Fibroblast of mammary gland (primary cell): ENCODE results near the gene ADGRB2.
A peak's percentile ranks its signal among the peaks of the same experiment; 100 is the strongest.
"Not testable (repeated sequence)": the region's sequence is repeated elsewhere in the genome, so short reads cannot be mapped to it uniquely, and the experiment has no call there.

Source experiments
- DNase-seq: peaks from one replicate; pipeline ENCODE4 v3.0.0-alpha.2; 2010; ENCODE audit warnings: low read depth
- H3K4me3 ChIP-seq: 2 replicates; pipeline ENCODE4 v1.5.1; 2011; ENCODE audit warnings: low read depth, mild to moderate bottlenecking, low read length, moderate library complexity; ENCODE audit not compliant: control insufficient read depth
- CTCF ChIP-seq: conservative IDR thresholded peaks from 2 replicates; pipeline ENCODE4 v1.5.1; 2011; ENCODE audit warnings: low read depth, low read length, inconsistent platforms; ENCODE audit not compliant: control insufficient read depth, insufficient read depth

ADGRB2 gene

GRCh38 chr1:31708324-31708723 lies 55.8 kb downstream of the ADGRB2 start:
- no peak overlapping the region for H3K4me3 ChIP-seq
- TF ChIP-seq CTCF, result no peak
- DNase-seq, result no peak

GRCh38 chr1:31707711-31708110 lies 56.4 kb downstream of the ADGRB2 start:
- H3K4me3 ChIP-seq, result no peak overlapping the region
- peak; percentile 87 for DNase-seq
- TF ChIP-seq CTCF, result peak; percentile 58

- not testable (repeated sequence) for H3K4me3 ChIP-seq, DNase-seq
Measured at GRCh38 chr1:31707059-31707600, 57.0 kb downstream of the ADGRB2 start.

- no peak for TF ChIP-seq CTCF
- no peak for DNase-seq
- no peak overlapping the region for H3K4me3 ChIP-seq
Measured at GRCh38 chr1:31706384-31707058, 57.6 kb downstream of the ADGRB2 start.

GRCh38 chr1:31705080-31705866 lies 58.9 kb downstream of the ADGRB2 start:
- DNase-seq, result peak; percentile 72
- peak; percentile 31 for TF ChIP-seq CTCF
- peak overlapping the region; percentile 82 for H3K4me3 ChIP-seq

GRCh38 chr1:31704271-31705079 lies 59.7 kb downstream of the ADGRB2 start:
- DNase-seq, result peak; percentile 92
- H3K4me3 ChIP-seq, result peak overlapping the region; percentile 82
- TF ChIP-seq CTCF, result no peak
